GM12874 (cell line): ENCODE data around the gene CDK14.

Source experiments
- TF ChIP-seq, protein P1 (sequence below): IDR thresholded peaks from 2 replicates; pipeline ENCODE4 v1.5.1; 2011; ENCODE audit warnings: low read depth, mild to moderate bottlenecking, control low read depth, low read length, moderate library complexity; ENCODE audit not compliant: insufficient read depth

CDK14 gene

DNA sequence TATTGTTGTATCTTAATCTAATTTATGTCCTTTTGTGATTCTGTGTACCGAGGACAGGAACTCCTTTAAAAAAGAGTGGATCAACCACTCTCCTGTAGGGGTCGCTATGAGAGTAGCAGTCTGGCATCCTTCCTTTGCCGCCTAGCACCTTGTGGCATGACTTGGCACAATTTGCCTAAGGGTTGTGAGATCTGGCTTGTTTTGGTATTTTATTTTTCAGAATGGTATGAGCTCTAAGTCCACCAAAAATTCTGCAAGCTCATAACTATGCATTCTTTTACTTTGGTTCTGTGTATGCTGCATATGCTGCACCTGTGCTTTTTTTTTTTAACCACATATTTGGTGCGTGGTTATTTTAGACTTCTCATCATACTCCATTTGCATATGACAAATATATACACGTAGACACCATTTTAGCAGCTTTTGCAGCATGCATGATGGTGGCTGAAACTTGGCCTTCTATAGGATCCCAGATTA is 112.8 kb downstream of the CDK14 start:
- TF ChIP-seq, protein P1, sequence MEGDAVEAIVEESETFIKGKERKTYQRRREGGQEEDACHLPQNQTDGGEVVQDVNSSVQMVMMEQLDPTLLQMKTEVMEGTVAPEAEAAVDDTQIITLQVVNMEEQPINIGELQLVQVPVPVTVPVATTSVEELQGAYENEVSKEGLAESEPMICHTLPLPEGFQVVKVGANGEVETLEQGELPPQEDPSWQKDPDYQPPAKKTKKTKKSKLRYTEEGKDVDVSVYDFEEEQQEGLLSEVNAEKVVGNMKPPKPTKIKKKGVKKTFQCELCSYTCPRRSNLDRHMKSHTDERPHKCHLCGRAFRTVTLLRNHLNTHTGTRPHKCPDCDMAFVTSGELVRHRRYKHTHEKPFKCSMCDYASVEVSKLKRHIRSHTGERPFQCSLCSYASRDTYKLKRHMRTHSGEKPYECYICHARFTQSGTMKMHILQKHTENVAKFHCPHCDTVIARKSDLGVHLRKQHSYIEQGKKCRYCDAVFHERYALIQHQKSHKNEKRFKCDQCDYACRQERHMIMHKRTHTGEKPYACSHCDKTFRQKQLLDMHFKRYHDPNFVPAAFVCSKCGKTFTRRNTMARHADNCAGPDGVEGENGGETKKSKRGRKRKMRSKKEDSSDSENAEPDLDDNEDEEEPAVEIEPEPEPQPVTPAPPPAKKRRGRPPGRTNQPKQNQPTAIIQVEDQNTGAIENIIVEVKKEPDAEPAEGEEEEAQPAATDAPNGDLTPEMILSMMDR: peak; percentile 77

GRCh38 chr7:90709501-90710465 is 113.7 kb downstream of the CDK14 start:
- TF ChIP-seq, protein P1: no peak

- TF ChIP-seq, protein P1: no peak
Observed at GRCh38 chr7:90710466-90710850, 114.3 kb downstream of the CDK14 start.

GRCh38 chr7:90713628-90714027 is 117.5 kb downstream of the CDK14 start:
- TF ChIP-seq, protein P1: no peak

DNA sequence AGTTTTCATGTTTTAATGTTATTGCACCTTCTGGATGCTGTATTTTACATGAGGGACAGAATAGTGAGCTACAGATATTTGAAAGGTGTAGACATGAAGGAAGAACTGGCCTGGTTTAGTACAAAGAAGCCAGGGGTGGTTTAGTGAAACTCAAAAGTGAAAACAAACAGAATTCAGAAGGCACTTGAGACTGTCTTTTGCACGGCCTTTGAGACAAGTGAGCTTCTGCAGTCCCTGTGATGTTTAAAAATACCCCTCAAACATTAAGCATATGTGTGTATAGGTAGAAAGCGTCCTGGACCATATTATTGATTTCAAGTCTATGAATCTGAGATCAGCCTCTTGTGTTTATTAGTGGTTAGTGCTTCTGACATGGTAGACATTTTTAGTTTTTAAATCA is 118.9 kb downstream of the CDK14 start:
- TF ChIP-seq, protein P1: no peak

DNA sequence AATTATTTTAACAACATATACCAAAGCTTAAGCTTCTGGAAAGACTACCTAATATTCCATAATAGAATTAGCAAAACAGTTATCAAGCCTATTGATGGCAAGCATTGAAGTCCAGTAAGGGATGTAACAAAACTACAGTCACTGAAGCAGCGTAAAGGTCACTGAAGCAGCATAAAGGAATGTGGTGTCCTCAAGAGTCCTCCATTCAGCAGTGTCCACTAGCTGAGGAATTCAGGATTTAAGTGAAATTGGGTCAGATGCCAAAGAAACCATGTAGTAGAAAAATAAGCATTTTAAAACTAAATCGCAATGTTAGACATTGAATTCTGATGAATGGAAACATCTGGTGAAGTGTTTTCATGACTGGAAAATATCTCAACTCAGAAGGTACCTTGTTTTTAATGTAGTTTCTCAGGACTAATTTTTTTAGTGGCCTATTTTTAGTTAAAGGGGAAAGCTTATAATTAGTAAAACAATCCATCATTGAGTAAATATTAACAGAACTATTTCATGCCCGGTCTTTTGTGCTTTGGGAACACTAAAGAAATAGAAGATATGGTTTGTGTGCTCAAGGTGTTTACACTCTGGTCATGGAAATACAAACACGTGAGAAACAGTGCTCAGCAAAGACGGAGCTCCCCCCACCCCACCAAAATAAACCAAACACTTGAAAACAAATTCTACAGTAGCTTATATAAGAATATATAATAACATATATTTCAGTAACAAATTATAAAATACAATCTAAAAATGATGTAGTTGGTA is 121.4 kb downstream of the CDK14 start:
- TF ChIP-seq, protein P1: no peak

GRCh38 chr7:90719155-90719554 is 123.0 kb downstream of the CDK14 start:
- TF ChIP-seq, protein P1: no peak
